Measurements from ENCODE around the gene HAUS7.

Gene HAUS7

DNA sequence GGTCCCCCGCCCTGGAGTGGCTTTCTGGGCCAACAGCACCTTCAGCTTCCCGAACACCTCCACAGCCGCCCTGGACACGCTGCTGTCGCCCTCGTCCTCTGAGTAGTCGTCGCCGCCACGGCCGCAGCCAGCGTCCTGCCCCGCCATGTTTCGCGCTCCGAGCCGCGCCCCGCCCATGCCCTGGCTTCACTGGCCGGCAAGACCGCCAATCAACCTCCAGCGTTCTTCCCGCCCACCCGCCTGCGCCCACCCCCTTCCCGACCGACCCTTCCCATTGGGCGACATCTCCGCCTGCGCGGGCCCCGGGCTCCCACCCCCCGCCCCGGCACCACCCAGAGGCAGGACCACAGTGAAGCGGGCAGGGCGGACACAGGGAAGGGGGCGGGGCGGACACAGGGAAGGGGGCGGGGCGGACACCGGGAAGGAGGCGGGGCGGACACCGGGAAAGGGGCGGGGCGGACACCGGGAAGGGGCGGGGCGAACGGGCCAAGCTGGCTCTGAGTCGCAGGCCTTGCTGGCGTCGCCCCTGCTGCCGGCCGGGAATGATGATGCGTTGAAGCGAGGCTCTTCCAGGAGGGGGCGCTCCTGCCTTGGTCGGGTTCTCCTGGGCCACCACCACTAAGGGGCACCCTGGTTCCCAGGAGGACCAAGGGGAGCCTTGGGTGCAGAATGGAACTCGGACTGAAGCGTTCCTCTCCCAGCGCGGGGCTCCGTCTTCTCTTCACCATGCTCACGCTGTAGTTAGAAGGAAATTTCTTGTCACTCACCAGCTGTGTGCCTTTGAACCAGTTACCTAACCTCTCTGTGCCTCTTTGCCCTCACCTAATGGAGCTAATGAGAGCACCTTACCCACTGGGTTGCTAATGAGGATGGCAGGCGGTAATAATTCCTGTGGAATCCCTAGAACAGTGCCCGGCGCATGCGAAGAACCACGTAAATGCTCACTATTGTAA is at the start of gene HAUS7:
HAUS7 (minus strand) TSS at position 166 of the 953 bp plus-strand sequence; CDS start at position 147, 19 bp downstream.
- DNase-seq: peak; percentile 90

DNA sequence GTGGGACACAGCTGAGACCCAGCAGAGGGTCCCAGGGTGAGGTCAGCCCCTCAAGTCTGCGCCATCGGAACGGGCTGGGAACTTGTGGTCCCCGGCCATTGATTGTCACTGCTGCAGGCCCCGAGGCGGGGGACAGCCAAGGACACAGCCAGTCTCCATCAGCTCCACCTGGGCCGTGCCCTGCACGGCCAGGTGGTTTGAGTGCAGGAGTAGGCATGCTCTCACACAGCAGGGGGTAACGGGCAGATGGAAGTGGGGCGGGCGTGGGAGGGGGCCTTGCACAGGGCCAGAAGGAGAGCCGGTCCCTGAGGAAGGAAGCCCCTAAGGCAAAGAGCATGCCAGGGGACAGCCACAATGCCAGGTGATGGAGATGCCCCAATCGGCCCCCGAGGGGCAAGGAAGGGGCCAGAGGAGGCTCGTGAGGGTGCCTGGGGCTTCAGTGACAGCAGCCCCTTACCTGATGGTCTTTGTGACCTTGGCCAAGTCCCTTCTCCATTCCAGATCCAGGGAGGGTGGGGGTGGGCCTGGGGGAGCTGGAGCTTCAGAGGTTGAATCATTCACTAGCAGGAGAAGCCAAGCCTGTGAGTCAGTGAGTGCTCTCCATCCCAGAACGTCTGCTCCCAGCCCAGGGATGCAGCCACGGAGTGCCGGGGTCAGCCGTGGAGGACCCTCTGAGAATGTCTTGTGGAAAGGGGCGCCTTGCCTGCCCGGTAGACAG is 49.4 kb upstream of the HAUS7 start:
- peak; percentile 63 for DNase-seq

DNA sequence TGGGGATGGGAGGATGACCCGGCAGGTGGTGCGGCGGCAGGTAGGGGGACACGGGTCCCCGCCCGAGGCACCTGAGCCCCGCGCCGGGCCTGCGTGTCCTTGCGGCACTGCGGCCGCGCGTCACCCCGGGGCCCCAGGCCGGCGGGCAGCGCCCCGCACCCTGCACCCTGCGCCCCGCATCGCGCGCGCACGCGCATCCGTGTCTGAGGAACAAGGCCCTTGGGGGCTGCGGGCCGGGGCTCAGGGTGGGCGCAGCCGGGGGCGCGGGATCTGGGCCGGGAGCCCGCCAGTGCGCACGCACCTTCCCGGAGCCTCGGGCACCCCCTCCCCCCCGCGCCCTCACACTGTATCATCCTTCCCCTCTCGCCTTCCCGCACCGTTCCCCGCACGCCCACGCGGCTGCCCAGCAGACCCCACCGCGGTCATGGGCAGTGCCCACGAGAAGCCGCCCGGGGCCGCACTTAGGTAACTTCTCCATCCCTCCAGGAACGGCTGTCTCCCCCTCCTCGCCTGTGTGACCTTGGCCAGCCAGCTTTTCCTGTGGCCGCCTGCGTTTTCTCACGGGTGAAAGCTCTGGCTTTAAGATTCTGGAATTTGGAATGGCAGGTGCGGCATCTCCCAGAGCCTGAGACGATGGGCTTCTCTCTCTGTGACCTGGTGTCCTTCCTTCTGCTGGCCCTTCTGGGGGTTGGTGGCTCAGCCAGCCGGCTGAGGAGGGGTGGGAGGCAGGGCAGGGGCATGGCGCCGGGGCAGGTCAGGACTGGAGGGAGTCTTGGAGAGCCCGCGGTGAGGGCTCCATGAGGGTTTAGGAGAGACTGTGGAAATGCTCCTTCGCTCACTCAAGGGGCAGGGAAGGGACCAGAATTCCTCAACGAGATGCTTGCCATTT is 47.8 kb upstream of the HAUS7 start:
- DNase-seq: no peak

DNA sequence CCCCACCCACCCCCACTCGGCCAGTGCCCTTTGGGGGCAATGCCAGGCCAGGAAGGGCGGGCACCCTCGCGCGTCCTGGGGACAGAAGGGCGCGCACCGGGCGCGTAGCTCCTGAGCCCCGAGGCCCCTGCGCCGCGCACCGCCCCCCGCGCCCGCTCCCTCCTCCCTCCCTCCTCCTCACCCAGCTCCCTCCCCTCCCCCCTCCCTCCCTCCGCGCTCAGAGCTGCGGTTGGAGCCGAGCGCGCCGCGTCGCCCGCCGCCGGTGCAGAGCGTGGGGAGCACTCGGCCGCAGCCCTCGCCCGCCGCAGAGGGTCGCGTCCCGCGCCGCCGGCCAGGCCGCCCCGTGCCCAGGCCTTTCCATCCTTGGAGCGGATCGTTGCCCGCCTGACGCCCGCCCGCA is 47.0 kb upstream of the HAUS7 start, which contains the start of gene ATP2B3:
ATP2B3 (plus strand) TSS at position 220 of the 400 bp plus-strand sequence. CDS start 18,606 bp downstream, outside the sequence.
- DNase-seq: no peak

DNA sequence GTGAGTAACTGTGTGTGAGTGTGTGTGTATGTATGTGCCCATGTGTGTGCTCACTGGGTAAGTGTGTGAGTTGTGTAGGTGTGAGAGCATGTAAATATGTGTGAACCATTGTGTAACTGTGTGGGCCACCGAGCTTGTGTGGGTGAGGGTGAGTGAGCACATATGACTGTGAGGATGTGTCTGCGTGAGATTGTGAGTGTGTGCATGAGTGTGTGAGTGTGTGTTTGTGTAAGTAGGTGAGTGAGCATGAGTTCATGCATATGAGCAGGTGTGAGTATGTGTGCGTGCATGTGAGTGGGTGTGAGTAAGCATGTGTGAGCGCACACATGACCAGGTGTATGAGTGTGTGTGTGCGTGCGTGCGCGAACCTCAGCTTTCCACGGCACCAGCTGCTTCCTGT is 45.7 kb upstream of the HAUS7 start:
- DNase-seq: peak; percentile 18

DNA sequence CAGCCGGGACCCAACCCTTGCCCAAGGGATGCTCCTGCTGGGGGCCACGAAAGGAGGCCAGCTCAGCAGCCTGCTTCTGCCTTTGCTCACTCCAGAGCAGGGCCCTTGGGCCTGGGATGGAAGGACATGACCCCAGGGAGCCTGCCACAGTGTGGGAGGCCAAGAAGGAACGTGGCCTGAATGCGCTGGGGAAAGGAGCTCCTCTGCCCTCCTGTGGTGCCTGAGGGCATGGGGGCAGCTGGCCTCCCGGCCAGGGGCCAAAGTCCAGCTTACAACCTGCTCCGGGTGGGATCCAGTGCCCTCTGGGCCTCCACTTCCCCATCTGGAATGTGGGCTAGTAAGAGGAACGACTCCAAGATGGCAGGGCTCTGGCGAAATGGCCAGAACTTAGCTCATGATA is 45.1 kb upstream of the HAUS7 start:
- DNase-seq: peak; percentile 17

DNA sequence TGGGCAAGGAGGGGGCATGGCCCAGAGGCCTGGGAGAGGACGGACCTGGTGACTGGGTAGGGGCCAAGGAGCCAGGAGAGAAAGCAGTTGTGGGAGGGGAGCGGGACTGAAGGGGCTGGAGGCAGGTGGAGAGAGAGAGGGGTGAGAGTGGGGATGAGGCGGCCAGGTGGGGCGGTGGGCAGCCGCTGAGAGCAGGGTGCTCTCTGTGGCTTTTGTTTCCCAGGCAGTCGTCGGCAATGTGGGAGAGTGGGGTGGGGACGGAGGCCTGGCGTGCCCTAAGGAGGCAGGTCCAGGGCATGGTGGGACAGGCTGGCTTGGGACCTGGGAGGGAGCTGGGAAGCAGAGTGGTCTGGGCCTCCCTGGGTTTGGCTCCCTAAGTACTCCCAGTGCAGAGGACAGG is 43.9 kb upstream of the HAUS7 start:
- no peak for DNase-seq

DNA sequence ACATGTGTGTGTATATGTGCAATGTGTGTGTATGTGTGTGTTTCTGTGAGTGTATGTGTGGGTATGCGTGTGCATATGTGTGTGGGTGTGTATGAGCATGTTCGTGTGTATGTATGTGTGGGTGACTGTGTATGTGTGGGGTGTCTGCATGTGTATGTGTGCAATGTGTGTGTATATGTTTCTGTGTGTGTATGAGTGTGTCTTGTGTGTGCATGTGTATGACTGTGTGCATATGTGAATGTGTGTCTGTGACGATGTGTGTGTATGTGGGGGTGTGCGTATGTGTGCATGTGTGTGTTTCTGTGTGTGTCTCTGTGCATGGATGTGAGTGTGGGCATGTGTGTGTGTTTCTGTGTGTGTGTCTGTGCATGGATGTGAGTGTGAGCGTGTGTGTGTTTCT is 42.9 kb upstream of the HAUS7 start:
- DNase-seq: peak; percentile 22

DNA sequence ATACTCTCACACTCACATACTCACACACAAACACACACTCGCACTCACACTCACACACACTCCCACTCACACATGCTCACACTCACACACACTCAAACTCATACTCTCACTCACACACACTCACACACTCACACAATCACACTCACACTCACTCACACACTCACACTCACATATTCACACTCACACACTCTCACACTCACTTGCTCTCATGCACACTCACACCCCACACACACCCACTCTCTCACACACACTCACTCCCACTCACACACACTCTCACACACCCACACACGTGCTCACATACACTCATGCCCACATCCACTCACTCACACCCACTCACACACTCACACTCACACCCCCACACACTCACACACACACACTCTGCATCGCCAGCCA is 42.1 kb upstream of the HAUS7 start:
- no peak for DNase-seq

DNA sequence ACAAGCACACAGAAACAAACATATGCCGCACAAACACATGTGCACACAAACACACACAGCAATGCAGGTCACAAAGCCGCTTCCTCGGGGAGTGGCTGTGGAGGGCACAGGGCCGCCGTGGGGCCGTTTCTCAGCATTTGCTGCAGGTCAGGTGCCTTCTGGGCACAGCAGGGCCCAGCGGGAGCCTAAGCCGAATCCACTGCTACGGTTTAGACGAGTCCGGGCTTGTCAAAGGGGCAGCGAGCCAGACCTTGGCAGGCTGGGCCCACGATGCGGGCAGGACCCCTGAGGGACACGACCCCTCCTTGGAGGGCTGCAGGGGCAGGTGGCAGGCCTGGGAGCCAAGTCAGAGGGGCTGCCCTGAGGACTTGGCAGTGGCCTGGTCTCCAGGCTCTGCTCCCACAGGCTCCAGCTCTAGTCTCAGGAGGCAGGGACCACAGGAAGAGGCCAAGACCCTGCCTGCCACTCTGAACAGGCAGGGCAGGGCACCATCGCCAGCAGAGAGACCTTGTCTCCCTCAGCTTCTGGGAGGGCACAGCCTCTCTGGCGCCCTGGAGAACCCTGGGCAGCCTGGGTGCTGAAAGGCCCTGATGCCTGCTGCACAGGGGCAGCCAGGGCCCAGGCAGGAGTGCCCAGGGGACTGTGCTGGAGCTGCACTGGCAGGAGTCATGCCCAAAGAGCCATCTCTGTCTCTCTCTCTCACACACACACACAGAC is 41.6 kb upstream of the HAUS7 start:
- DNase-seq: peak; percentile 18

DNA sequence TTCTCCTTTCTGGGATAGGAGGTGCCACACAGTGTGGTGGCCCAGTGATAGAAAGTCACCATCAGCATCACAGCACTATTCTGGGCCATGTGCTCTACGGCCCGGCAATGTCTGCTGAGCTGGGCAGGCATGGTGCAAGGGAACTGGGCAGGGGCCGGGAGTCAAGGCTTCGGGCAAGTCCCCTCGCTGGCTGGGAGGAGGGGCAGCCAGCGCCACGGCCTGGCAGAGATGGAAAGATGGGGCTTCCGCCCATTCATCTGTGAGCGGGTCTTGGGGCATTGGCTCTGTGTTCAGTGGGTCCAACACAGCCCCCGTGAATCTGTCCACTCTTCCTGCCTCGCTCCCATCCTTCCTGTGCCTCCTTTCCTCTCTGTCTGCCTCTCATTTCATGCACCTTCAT is 40.0 kb upstream of the HAUS7 start:
- DNase-seq: no peak

DNA sequence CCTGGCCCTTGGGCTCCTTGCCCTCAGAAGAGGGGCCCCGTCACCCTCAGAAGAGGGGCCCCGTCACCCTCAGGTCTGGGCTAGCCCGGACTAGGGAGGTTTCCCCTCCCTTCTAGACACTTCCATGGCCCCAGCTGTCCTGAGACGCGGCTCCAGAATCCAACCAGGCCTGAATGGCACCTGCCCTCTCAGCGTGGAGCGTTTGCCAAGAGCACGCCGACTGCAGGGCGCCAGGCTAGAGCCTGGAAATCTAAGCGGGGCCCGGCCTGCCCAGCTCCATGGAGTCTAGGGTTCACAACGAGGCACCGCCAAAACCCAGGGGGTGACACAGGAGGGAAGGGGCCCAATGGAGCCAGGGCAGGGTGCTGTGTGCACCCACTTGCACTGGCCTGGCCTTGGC is 39.2 kb upstream of the HAUS7 start:
- no peak for DNase-seq

DNA sequence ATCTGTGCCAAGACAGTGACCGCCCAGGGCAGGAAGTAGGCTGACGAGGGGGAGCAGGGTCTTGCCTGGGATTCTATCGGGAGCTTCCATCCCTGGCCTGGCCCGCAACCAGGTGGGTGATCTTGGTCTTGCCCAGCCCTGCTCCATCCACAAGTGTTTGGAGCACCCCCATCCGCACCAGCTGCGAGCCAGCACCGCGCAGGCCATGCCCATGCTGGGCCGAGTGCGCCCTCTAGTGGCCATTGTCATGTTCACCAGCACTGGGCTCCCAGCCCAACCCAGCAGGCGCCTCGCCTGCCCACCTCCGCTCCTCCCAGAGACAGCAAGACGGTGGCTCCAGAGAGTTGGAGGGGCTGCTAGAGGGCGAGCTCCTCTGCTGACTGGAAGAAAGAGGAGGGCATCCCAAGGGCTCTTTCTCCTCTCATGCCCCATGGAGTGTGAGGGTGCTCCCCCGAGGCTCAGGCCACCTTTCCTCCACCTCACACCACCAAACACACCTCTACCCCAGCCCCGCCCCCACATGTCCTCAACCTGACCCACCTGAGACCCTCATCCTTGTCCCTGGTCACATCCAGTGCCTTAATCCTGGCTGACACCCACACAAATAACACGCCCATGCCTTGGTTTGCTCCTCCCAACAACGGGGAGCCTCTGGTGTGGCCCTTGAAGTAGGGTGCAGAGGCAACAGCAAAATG is 37.3 kb upstream of the HAUS7 start:
- DNase-seq: peak; percentile 68

DNA sequence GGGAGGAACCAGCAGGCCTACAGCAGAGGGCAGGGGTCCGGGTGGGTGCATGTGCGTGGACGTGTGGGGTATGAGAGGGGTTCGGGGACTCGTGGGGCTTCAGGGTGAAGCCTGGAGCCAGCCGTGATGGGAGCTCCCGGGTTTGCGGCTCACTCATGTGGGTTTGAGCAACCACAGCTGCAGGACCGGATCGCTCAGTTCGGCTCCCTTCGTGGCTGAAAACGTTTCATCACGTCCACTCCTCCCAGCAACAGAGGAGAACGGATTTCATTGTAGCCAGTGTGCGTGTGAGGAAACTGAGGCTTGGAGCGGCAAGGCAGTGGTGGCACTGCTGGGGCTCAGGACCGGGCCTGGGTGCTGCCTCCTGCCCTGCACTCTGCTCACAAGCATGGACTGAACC is 35.0 kb upstream of the HAUS7 start:
- no peak for DNase-seq

DNA sequence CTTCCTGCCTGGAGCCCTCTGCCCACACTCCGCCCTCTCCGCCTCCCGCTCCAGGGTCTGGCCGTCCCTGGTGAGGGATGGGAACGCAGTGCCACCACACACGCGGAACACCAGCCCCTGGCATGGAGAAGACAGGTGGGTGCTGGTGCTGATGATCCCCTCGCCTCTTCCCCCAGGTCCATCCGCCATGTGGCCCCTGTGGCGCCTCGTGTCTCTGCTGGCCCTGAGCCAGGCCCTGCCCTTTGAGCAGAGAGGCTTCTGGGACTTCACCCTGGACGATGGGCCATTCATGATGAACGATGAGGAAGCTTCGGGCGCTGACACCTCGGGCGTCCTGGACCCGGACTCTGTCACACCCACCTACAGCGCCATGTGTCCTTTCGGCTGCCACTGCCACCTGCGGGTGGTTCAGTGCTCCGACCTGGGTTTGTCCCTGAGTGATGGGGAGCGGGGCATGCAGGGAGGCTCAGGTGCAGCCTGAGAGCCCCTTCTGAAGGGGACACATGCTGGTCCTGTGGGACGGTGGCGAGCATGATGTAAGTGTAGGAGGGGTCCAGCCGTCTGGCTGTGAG is 34.2 kb upstream of the HAUS7 start:
- no peak for DNase-seq

DNA sequence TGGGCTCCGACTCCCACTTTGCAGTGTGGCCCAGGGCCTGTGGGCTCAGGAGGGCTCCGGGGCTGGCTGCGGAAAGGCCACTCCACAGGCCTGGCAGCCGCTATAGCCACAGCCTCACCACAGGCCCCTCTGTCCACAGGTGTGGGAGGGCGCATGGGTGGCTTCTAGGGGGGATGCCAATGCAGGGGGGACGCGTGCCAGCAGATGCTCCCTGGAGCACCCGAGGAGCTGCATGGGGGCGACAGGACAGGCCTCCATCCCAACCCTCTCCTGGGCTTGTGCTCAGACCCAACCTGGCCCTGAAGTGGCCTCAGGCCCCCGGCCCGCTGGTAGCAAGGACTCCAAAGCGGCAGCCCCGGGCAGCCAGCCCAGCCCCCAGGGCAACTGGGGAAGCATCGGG is 32.4 kb upstream of the HAUS7 start:
- no peak for DNase-seq

DNA sequence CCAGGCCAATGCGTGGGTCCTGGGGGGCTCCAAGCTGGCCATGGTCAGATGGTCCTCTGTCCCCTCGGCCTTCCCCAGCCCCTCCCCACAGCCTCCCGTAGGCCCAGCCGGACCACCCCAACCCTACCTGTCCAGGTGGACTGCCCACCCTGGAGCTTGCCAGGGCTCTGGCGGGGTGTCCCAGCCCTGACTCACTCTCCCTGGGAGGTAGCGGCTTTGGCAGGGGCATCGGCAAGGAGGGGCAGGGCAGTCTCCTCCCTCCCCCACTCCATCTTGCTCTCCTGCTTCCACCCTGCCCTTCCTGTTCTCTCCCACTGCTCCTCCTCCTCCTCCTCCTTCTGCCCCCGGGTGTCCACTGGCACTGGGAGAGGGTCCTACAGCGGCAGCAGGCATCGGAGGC is 31.8 kb upstream of the HAUS7 start:
- DNase-seq: no peak

DNA sequence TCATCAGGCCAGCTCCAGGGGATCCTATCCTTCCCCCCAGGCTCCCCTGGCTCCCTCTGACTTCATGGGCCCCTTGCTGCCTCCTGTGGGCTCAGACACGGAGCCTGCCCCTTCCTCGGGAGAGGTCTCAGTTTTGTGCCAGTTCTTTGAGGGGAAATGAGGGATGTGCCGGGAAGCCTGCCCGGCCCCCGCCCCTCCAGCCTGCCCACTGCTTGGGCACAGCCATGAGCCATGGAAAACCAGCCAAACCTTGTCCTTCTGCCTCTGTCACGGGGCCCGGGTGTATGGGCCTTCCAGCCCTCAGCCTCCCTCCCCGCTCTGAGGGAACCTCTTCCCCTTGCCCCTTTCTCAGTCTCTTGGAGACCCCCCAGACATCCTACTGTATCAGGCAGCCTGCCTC is 31.2 kb upstream of the HAUS7 start:
- no peak for DNase-seq

DNA sequence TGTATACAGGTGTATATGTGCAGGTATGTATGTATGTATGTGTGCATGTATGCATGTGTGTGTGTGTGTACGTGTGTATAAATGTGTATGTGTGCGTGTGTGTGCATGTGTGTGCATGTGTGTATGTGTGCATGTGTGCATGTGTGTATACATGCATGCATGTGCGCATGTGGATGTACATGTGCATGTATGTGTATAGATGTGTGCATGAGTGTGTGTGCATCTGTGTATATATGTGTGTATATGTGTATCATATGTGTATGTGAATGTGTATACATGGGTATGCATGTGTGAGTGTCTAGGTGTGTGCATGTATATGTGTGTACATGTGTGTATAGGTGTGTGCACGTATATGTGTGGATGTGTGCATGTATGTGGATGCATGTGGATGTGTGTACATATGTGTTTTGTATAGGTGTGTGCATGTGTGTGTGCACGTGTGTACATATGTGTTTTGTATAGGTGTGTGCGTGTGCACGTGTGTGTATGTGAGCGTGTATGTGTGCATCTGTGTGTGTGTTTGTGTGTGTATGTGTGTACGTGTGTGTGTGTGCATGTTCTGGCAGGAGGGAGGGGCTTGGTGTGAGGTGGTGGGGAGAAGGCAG is 30.4 kb upstream of the HAUS7 start:
- no peak for DNase-seq

DNA sequence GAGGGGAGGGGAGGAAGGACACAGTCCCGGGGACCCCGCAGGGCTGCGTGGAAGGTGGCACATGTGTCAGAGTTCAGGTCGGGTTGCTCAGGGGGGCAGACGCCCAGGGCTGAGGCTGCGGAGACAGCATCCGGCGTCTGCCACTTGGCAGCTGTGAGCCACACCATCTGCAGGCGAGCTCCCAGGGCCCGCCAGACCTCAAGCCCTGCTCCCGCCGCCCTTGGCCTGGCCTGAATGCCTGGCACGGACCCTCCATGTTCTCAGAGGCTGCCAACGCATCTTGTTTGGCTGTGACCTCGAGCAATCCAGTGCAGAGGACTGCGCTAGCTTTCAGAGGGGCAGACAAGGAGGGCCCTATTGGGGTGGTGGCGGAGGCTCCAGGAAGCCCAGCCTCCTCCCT is 29.5 kb upstream of the HAUS7 start:
- no peak for DNase-seq

DNA sequence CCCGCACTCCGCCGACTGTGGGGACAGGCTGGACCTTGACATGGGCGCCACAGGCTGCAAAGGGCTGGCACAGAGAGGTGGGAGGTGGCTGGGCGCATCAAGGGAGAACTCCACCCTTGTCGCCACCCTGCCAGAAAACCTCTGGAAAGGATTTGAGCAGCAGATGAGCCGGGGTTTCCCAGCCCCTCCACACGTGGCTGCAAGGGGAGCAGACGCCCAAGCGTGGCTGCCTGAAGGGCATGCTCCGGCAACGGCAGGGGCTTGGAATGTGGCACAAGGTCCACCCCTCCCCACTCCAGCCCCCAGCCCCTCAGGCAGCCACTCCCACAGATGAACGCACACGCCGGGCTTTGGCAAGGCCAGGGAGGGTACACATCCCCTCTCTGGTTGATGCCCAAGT is 29.0 kb upstream of the HAUS7 start:
- DNase-seq: no peak
